Mesendoderm (in vitro differentiated cells): ENCODE measurements around the gene PGAP6.
"Not testable (repeated sequence)": the region's sequence is repeated elsewhere in the genome, so short reads cannot be mapped to it uniquely, and the experiment has no call there.

Experiments used
- DNase-seq: peaks from one replicate; pipeline ENCODE4 v3.0.0; 2013
- H2AK5ac ChIP-seq: 2 replicates; pipeline ENCODE4 v1.6.1; 2013; ENCODE audit warnings: low read length, inconsistent platforms
- H2BK120ac ChIP-seq: 2 replicates; pipeline ENCODE4 v1.6.1; 2013; ENCODE audit warnings: low read depth, mild to moderate bottlenecking, low read length, moderate library complexity, mixed read lengths
- H2BK15ac ChIP-seq: replicated peaks from 2 replicates; pipeline ENCODE4 v1.6.1; 2013; ENCODE audit warnings: low read depth, mild to moderate bottlenecking, moderate library complexity
- H2BK5ac ChIP-seq: 2 replicates; pipeline ENCODE4 v1.6.1; 2013; ENCODE audit warnings: low read length, inconsistent platforms
- H3K18ac ChIP-seq: 2 replicates; pipeline ENCODE4 v1.6.1; 2013; ENCODE audit warnings: mild to moderate bottlenecking, low read length, mixed read lengths
- H3K23ac ChIP-seq: one replicate; pipeline ENCODE4 v1.6.1; 2013; ENCODE audit warnings: low read length
- H3K27ac ChIP-seq: 2 replicates; pipeline ENCODE4 v1.5.1; 2013; ENCODE audit warnings: low read depth, mild to moderate bottlenecking, inconsistent platforms, low read length, moderate library complexity
- H3K27me3 ChIP-seq: 2 replicates; pipeline ENCODE4 v1.6.1; 2013; ENCODE audit warnings: low read length, control low read depth, mild to moderate bottlenecking, inconsistent platforms; ENCODE audit not compliant: insufficient read depth, poor library complexity
- H3K36me3 ChIP-seq: 2 replicates; pipeline ENCODE4 v1.6.1; 2013; ENCODE audit warnings: low read length, inconsistent platforms; ENCODE audit not compliant: control insufficient read depth, insufficient read depth
- H3K4ac ChIP-seq: one replicate; pipeline ENCODE4 v1.6.1; 2013; ENCODE audit warnings: low read depth, mild to moderate bottlenecking, low read length, moderate library complexity
- H3K4me1 ChIP-seq: 2 replicates; pipeline ENCODE4 v1.6.1; 2013; ENCODE audit warnings: low read depth, low read length, inconsistent platforms; ENCODE audit not compliant: control insufficient read depth
- H3K4me2 ChIP-seq: 2 replicates; pipeline ENCODE4 v1.6.1; 2013; ENCODE audit warnings: low read length
- H3K4me3 ChIP-seq: 2 replicates; pipeline ENCODE4 v1.5.1; 2013; ENCODE audit warnings: mild to moderate bottlenecking, low read length
- H3K56ac ChIP-seq: one replicate; pipeline ENCODE4 v1.6.1; 2013; ENCODE audit warnings: low read length
- H3K79me1 ChIP-seq: 2 replicates; pipeline ENCODE4 v1.6.1; 2013; ENCODE audit warnings: low read length, inconsistent platforms
- H3K79me2 ChIP-seq: 2 replicates; pipeline ENCODE4 v1.6.1; 2013; ENCODE audit warnings: mild to moderate bottlenecking, low read length; ENCODE audit not compliant: control insufficient read depth, insufficient read depth
- H3K9ac ChIP-seq: 2 replicates; pipeline ENCODE4 v1.6.1; 2013; ENCODE audit warnings: low read length, inconsistent platforms
- H4K5ac ChIP-seq: one replicate; pipeline ENCODE4 v1.6.1; 2013; ENCODE audit warnings: low read length
- H4K8ac ChIP-seq: one replicate; pipeline ENCODE4 v1.6.1; 2013; ENCODE audit warnings: low read depth, mild to moderate bottlenecking, control low read depth, low read length, moderate library complexity
- WGBS: extraction: QIAGEN DNeasy Blood & Tissue Kit; methylation state at CpG from one replicate; pipeline ENCODE4 v1.1.7; 2013; ENCODE audit warnings: low lambda C conversion rate, missing lambda C conversion rate; ENCODE audit not compliant: insufficient coverage; ENCODE audit errors: extremely low coverage; 5-methylcytosine and 5-hydroxymethylcytosine counted together

Gene PGAP6

DNA sequence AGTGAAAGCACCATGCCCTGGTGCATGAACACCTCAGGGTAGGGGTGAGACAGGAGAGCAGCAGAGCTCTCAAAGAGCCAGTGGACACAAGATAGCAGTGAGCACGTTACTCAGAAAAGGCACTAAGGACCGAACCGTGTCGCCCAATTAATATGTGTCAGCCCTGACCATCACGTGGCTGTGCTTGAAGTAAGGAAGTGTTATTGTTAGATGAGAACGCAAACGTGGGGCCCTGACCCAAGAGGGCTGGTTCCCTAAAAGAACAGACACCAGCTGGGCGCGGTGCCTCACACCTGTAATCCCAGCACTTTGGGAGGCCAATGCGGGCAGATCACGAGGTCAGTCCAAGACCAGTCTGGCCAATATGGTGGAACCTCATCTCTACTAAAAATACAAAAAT, 45.5 kb downstream of the PGAP6 start:
- Histone ChIP-seq H2BK15ac (no peak overlapping the region), H2BK120ac (no peak overlapping the region), H2AK5ac (no peak overlapping the region), H3K56ac (no peak overlapping the region), H3K18ac (no peak overlapping the region), H3K4me1 (peaks cover 2% of the 10 kb centered on the region), H3K9ac (no peak overlapping the region), H2BK5ac (no peak overlapping the region), H4K8ac (no peak overlapping the region), H3K79me2 (peaks cover 69% of the 10 kb centered on the region), H3K4me2 (no peak overlapping the region), H3K27me3 (no peaks in the 10 kb centered on the region), H3K79me1 (peaks cover 27% of the 10 kb centered on the region), H4K5ac (no peak overlapping the region), H3K4me3 (no peak overlapping the region), H3K36me3 (no peaks in the 10 kb centered on the region), H3K23ac (no peak overlapping the region), H3K4ac (no peak overlapping the region), H3K27ac (no peak overlapping the region)
- DNase-seq: no peak
- no CpG with 5 or more reads among the region's 11 CpGs for WGBS

DNA sequence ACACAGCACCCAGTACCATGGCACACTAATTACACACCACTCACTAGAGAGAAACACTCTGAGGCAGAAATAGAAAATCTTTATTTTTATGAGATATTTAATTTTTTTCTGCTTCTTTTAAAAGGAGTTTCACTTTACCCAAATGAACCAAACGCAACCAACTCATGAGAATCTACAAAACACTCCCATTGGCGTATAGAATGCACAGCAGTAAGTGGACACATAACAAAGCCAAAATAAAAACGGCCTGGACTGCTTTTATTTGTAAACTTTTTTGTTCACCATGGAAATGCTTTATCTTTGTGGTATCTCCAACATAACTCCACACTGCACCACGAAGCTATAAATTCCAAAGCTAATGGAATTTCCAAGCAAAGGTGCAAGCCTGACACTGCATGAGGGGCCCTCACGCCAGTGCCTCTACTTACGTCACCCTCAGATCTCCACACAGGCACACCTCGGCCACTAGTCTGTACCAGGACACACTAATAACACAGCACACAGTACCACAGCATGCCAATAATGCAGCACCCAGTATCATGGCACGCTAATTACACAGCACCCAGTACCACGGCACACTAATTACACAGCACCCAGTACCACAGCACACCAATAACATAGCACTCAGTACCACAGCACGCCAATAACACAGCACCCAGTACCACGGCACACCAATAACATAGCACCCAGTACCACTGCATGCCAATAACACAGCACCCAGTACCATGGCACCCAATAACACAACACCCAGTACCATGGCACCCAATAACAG, 46.7 kb downstream of the PGAP6 start:
- not testable (repeated sequence) for H3K27ac ChIP-seq, DNase-seq

DNA sequence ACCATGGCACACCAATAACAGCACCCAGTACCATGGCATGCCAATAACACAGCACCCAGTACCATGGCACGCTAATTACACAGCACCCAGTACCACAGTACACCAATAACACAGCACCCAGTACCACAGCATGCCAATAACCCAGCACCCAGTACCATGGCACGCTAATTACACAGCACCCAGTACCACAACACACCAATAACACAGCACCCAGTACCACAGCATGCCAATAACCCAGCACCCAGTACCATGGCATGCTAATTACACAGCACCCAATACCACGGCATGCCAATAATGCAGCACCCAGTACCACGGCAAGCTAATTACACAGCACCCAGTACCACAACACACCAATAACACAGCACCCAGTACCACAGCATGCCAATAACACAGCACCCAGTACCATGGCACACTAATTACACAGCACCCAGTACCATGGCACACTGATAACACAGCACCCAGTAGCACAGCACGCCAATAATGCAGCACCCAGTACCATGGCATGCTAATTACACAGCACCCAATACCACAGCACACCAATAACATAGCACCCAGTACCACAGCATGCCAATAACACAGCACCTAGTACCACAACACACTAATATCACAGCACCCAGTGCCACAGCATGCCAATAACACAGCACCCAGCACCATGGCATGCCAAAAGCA, 47.5 kb downstream of the PGAP6 start:
- H3K4me2 ChIP-seq, H2BK5ac ChIP-seq, H2AK5ac ChIP-seq, H3K27me3 ChIP-seq, H3K36me3 ChIP-seq, H3K56ac ChIP-seq, H3K23ac ChIP-seq, H3K9ac ChIP-seq, DNase-seq, H4K5ac ChIP-seq, H3K4me1 ChIP-seq, H3K4ac ChIP-seq, H3K27ac ChIP-seq, H4K8ac ChIP-seq, H2BK15ac ChIP-seq, H3K4me3 ChIP-seq, H2BK120ac ChIP-seq, H3K18ac ChIP-seq: not testable (repeated sequence)
- Histone ChIP-seq H3K79me2 (peaks cover 61% of the 10 kb centered on the region), H3K79me1 (peaks cover 28% of the 10 kb centered on the region)
- no CpG with 5 or more reads among the region's 5 CpGs for WGBS

More for the DNA sequence above, 46.7 kb downstream of the PGAP6 start:
- not testable (repeated sequence) for H2AK5ac ChIP-seq, H3K36me3 ChIP-seq, H3K18ac ChIP-seq, H2BK120ac ChIP-seq, H3K56ac ChIP-seq, H3K4me2 ChIP-seq, H3K23ac ChIP-seq, H4K5ac ChIP-seq, H3K4me1 ChIP-seq, H4K8ac ChIP-seq, H2BK15ac ChIP-seq, H3K9ac ChIP-seq, H3K27me3 ChIP-seq, H2BK5ac ChIP-seq, H3K4ac ChIP-seq, H3K4me3 ChIP-seq
- H3K79me1 ChIP-seq: peaks cover 31% of the 10 kb centered on the region
- WGBS: no CpG with 5 or more reads among the region's 11 CpGs
- H3K79me2 ChIP-seq: peaks cover 67% of the 10 kb centered on the region

DNA sequence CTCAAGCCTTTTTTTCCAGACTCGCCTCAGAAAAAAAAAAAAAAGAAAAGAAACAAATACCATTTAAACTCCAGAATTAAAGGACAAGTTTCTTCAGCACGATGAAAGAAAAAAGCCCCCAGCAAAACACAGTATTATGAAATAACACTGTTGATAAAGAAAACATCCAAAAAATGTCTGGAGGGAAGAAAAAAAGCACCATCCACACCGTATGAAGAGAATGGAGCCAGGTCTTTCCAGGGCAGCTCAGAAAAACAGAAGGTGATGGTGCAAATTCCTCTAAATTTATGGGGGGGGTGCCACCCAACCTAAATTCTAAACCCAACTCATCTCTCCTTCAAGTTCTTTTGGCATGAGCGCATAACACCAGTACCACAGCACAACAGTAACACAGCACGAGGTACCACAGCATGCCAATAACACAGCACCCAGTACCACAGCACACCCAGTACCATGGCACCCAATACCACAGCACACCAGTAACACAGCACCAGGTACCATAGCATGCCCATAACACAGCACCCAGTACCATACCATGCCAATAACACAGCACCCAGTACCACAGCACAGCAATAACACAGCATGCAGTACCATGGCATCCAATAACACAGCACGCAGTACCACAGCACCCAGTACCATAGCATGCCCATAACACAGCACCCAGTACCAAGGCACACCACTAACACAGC, 48.2 kb downstream of the PGAP6 start:
- Histone ChIP-seq H3K79me1 (peaks cover 28% of the 10 kb centered on the region), H3K56ac (no peak overlapping the region), H3K4me3 (no peak overlapping the region), H2BK120ac (no peak overlapping the region), H2AK5ac (no peak overlapping the region), H2BK15ac (no peak overlapping the region), H3K4me1 (peaks cover 2% of the 10 kb centered on the region), H3K27me3 (no peaks in the 10 kb centered on the region), H3K18ac (no peak overlapping the region), H3K36me3 (no peaks in the 10 kb centered on the region), H4K5ac (no peak overlapping the region), H3K27ac (no peak overlapping the region), H4K8ac (no peak overlapping the region), H3K9ac (no peak overlapping the region), H3K79me2 (peaks cover 60% of the 10 kb centered on the region), H2BK5ac (no peak overlapping the region), H3K4me2 (no peak overlapping the region), H3K23ac (no peak overlapping the region), H3K4ac (no peak overlapping the region)
- WGBS: no CpG with 5 or more reads among the region's 6 CpGs
- DNase-seq: no peak

DNA sequence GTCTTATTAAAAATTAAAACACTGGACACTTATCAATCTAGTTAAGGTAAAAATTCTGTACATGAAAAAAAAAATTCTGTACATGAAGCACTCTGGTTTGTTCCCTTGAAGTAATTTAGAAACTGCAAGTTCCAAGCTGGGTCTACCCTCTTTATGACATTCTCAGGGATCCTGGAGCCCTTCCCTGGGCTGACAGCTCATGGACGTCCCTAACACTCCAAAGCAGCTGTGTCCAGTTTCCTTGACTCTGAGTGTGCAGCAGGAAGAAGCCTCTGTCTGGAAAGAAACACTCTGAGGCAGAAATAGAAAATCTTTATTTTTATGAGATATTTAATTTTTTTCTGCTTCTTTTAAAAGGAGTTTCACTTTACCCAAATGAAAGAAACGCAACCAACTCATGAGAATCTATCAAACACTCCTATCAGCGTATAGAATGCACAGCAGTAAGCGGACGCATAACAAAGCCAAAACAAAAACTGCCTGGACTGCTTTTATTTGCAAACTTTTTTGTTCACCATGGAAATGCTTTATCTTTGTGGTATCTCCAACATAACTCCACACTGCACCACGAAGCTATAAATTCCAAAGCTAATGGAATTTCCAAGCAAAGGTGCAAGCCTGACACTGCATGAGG, 50.5 kb downstream of the PGAP6 start:
- not testable (repeated sequence) for H3K18ac ChIP-seq, H2AK5ac ChIP-seq, H3K4ac ChIP-seq, H3K4me1 ChIP-seq, H3K27ac ChIP-seq, H3K56ac ChIP-seq, H2BK5ac ChIP-seq, H3K23ac ChIP-seq, H2BK15ac ChIP-seq, H4K5ac ChIP-seq, H3K36me3 ChIP-seq, H3K4me2 ChIP-seq, H3K4me3 ChIP-seq, H3K27me3 ChIP-seq, DNase-seq, H2BK120ac ChIP-seq, H4K8ac ChIP-seq, H3K9ac ChIP-seq
- Histone ChIP-seq H3K79me1 (peaks cover 28% of the 10 kb centered on the region), H3K79me2 (peaks cover 48% of the 10 kb centered on the region)
- no CpG with 5 or more reads among the region's 6 CpGs for WGBS
